Measurements from ENCODE around the gene MARCO. TPM values are rescaled to one million over a fixed set of nuclear protein-coding genes. Genes with fewer than 3 reads are reported as not detected.

Gene MARCO
- polyA plus RNA-seq, 1 donor from 2014 or later, result not detected

DNA sequence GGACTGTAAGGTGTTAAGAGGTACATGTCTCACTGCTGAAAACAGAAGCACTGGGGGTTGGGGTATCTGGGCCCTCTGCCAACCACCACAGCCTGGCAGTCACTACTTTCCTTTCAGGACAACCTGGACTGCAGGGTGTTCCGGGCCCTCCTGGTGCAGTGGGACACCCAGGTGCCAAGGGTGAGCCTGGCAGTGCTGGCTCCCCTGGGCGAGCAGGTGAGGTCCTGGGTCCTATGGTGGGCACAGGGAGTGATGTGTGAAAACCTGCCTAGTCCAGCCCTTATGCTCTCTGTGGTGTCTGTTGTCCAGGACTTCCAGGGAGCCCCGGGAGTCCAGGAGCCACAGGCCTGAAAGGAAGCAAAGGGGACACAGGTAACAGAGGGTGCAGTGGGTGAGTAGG, 40.0 kb downstream of the MARCO start:
- TF ChIP-seq EP300 (conservative IDR thresholded peaks at IDR 0.05; ENCODE audit: poor library complexity, severe bottlenecking), result no peak
- no peak for TF ChIP-seq POLR2AphosphoS5 (IDR thresholded peaks at IDR 0.05)
- no peak for TF ChIP-seq RAD21 (conservative IDR thresholded peaks at IDR 0.05)
- no peak for TF ChIP-seq SMC3 (conservative IDR thresholded peaks at IDR 0.05; ENCODE audit: poor library complexity)
- no peak for TF ChIP-seq REST (IDR thresholded peaks at IDR 0.05; ENCODE audit: borderline replicate concordance)
- TF ChIP-seq, protein P1, sequence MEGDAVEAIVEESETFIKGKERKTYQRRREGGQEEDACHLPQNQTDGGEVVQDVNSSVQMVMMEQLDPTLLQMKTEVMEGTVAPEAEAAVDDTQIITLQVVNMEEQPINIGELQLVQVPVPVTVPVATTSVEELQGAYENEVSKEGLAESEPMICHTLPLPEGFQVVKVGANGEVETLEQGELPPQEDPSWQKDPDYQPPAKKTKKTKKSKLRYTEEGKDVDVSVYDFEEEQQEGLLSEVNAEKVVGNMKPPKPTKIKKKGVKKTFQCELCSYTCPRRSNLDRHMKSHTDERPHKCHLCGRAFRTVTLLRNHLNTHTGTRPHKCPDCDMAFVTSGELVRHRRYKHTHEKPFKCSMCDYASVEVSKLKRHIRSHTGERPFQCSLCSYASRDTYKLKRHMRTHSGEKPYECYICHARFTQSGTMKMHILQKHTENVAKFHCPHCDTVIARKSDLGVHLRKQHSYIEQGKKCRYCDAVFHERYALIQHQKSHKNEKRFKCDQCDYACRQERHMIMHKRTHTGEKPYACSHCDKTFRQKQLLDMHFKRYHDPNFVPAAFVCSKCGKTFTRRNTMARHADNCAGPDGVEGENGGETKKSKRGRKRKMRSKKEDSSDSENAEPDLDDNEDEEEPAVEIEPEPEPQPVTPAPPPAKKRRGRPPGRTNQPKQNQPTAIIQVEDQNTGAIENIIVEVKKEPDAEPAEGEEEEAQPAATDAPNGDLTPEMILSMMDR (IDR thresholded peaks at IDR 0.05; ENCODE audit: poor library complexity, severe bottlenecking), result no peak
- TF ChIP-seq MXI1 (conservative IDR thresholded peaks at IDR 0.05; ENCODE audit: poor library complexity, severe bottlenecking), result no peak
- TF ChIP-seq EZH2 (IDR thresholded peaks at IDR 0.05; ENCODE audit: borderline replicate concordance, insufficient read depth, low read length, poor library complexity, severe bottlenecking), result no peak
- no peak for TF ChIP-seq TAF1 (IDR thresholded peaks at IDR 0.05; ENCODE audit: low read depth)
- Histone ChIP-seq H2AFZ (ENCODE audit: low read depth, low read length) (no peak overlapping the region), H3F3A (ENCODE audit: insufficient read depth, low read length, poor library complexity, severe bottlenecking) (no peaks in the 10 kb centered on the region), H4K20me1 (ENCODE audit: insufficient read depth) (no peaks in the 10 kb centered on the region), H3K79me2 (replicated peaks; ENCODE audit: insufficient read depth, low read length) (no peaks in the 10 kb centered on the region), H3K27ac (ENCODE audit: low read length) (no peak overlapping the region), H3K9ac (ENCODE audit: low read length) (no peak overlapping the region), H3K27me3 (ENCODE audit: insufficient read depth, low read depth, low read length) (no peaks in the 10 kb centered on the region), H3K4me2 (ENCODE audit: low read length) (no peak overlapping the region), H3K9me2 (ENCODE audit: insufficient read depth, low read length) (no peaks in the 10 kb centered on the region), H3K36me3 (ENCODE audit: insufficient read depth, low read length) (no peaks in the 10 kb centered on the region), H3K4me3 (ENCODE audit: low read length) (no peak overlapping the region), H3K9me3 (ENCODE audit: low read length) (no peaks in the 10 kb centered on the region)

DNA sequence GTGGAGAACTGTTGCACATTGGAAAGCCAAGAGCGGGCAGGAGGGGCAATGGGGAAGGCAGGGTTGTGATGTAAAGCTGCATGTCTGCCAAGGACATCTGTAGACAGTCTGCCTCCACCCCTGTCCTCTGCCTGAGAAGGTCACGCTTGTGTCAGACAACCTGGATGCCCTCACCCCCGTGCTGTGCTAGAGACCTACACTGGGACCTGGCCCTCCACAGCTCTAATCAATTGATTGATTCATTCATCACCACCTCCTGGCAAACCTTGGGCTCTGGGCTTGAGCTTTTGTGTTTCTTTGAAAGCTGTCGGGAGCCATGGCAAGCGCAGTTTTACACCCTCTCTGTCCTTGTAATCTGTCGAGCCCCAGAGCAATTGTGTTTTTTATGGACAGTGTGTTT, 41.1 kb downstream of the MARCO start:
- Histone ChIP-seq H2AFZ (ENCODE audit: low read depth, low read length) (no peak overlapping the region), H3K9me2 (ENCODE audit: insufficient read depth, low read length) (no peaks in the 10 kb centered on the region), H3K9ac (ENCODE audit: low read length) (no peak overlapping the region), H3K9me3 (ENCODE audit: low read length) (no peaks in the 10 kb centered on the region), H3K27me3 (ENCODE audit: insufficient read depth, low read depth, low read length) (no peaks in the 10 kb centered on the region), H3K4me2 (ENCODE audit: low read length) (no peak overlapping the region), H3K79me2 (replicated peaks; ENCODE audit: insufficient read depth, low read length) (no peaks in the 10 kb centered on the region), H3K36me3 (ENCODE audit: insufficient read depth, low read length) (no peaks in the 10 kb centered on the region), H3K4me3 (ENCODE audit: low read length) (no peak overlapping the region), H3K27ac (ENCODE audit: low read length) (no peak overlapping the region), H3F3A (ENCODE audit: insufficient read depth, low read length, poor library complexity, severe bottlenecking) (no peaks in the 10 kb centered on the region), H4K20me1 (ENCODE audit: insufficient read depth) (no peaks in the 10 kb centered on the region)
- TF ChIP-seq POLR2AphosphoS5 (IDR thresholded peaks at IDR 0.05), result no peak

GRCh38 chr2:118983915-118984314, 41.9 kb downstream of the MARCO start:
- Histone ChIP-seq H3K79me2 (replicated peaks; ENCODE audit: insufficient read depth, low read length) (no peaks in the 10 kb centered on the region), H3F3A (ENCODE audit: insufficient read depth, low read length, poor library complexity, severe bottlenecking) (no peaks in the 10 kb centered on the region), H3K4me3 (ENCODE audit: low read length) (no peak overlapping the region), H3K9ac (ENCODE audit: low read length) (no peak overlapping the region), H3K4me2 (ENCODE audit: low read length) (no peak overlapping the region), H3K27me3 (ENCODE audit: insufficient read depth, low read depth, low read length) (no peaks in the 10 kb centered on the region), H3K9me2 (ENCODE audit: insufficient read depth, low read length) (no peaks in the 10 kb centered on the region), H4K20me1 (ENCODE audit: insufficient read depth) (no peaks in the 10 kb centered on the region), H3K27ac (ENCODE audit: low read length) (no peak overlapping the region), H3K36me3 (ENCODE audit: insufficient read depth, low read length) (no peaks in the 10 kb centered on the region), H3K9me3 (ENCODE audit: low read length) (no peaks in the 10 kb centered on the region), H2AFZ (ENCODE audit: low read depth, low read length) (no peak overlapping the region)
- TF ChIP-seq RAD21 (conservative IDR thresholded peaks at IDR 0.05) (no peak), EZH2 (IDR thresholded peaks at IDR 0.05; ENCODE audit: borderline replicate concordance, insufficient read depth, low read length, poor library complexity, severe bottlenecking) (no peak), SMC3 (conservative IDR thresholded peaks at IDR 0.05; ENCODE audit: poor library complexity) (no peak), TAF1 (IDR thresholded peaks at IDR 0.05; ENCODE audit: low read depth) (no peak), EP300 (conservative IDR thresholded peaks at IDR 0.05; ENCODE audit: poor library complexity, severe bottlenecking) (no peak), MXI1 (conservative IDR thresholded peaks at IDR 0.05; ENCODE audit: poor library complexity, severe bottlenecking) (no peak), POLR2AphosphoS5 (IDR thresholded peaks at IDR 0.05) (no peak), REST (IDR thresholded peaks at IDR 0.05; ENCODE audit: borderline replicate concordance) (no peak)
- TF ChIP-seq, protein P1 (IDR thresholded peaks at IDR 0.05; ENCODE audit: poor library complexity, severe bottlenecking), result no peak

Data from neural cell (in vitro differentiated cells).